ENCODE measurements around the gene COMMD1.

DNA sequence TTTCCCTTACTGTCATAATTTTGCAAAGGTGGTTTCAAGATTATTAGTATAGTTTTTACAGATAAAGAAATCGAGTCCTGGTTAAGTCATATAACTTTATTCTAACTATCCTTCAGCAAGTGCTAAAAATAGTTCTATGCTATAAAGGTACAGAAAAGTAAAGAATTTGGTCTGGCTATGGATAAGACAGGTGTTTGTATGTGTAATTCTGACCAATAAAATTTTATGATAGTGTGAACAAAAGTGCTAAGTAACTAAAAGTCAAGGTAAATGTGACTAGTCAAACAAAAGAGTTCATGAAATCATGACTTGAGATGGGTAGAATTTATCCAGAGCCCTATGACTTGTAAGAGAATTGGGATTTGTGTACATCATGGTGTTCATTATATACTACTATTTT is 140.7 kb downstream of the COMMD1 start:
- TF ChIP-seq POLR2A (IDR thresholded peaks at IDR 0.05) (no peak), EP300 (IDR thresholded peaks at IDR 0.05) (no peak)
- TF ChIP-seq, protein P1, sequence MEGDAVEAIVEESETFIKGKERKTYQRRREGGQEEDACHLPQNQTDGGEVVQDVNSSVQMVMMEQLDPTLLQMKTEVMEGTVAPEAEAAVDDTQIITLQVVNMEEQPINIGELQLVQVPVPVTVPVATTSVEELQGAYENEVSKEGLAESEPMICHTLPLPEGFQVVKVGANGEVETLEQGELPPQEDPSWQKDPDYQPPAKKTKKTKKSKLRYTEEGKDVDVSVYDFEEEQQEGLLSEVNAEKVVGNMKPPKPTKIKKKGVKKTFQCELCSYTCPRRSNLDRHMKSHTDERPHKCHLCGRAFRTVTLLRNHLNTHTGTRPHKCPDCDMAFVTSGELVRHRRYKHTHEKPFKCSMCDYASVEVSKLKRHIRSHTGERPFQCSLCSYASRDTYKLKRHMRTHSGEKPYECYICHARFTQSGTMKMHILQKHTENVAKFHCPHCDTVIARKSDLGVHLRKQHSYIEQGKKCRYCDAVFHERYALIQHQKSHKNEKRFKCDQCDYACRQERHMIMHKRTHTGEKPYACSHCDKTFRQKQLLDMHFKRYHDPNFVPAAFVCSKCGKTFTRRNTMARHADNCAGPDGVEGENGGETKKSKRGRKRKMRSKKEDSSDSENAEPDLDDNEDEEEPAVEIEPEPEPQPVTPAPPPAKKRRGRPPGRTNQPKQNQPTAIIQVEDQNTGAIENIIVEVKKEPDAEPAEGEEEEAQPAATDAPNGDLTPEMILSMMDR (IDR thresholded peaks at IDR 0.05): no peak

Measured in ovary (tissue), 3 donors.